Neural cell (in vitro differentiated cells): ENCODE data around the gene SND1. TPM values are rescaled to one million over a fixed set of nuclear protein-coding genes. Genes with fewer than 3 reads are reported as not detected.

Experiments
- H2AFZ ChIP-seq: fragments of 200-600, 300-800 bp; sonication (generic), shearing (Covaris generic); 2 replicates; pipeline ENCODE4 v1.6.0; 2014; ENCODE audit warnings: low read depth, mild to moderate bottlenecking, antibody characterized with exemption, low read length, moderate library complexity
- H3F3A ChIP-seq: fragments of 200-600 bp; shearing (Covaris generic); 2 replicates; pipeline ENCODE4 v1.6.1; 2016; ENCODE audit warnings: mild to moderate bottlenecking, moderate library complexity, mixed read lengths, antibody characterized with exemption, low read length; ENCODE audit not compliant: insufficient read depth, poor library complexity, severe bottlenecking
- H3K27ac ChIP-seq: fragments of 200-600, 300-800 bp; sonication (generic), shearing (Covaris generic); 2 replicates; pipeline ENCODE4 v1.5.1; 2014; ENCODE audit warnings: mild to moderate bottlenecking, low read length, moderate library complexity
- H3K27me3 ChIP-seq: fragments of 300-800, 200-600 bp; sonication (generic), shearing (Covaris generic); 2 replicates; pipeline ENCODE4 v1.6.0; 2014; ENCODE audit warnings: mild to moderate bottlenecking, low read depth, low read length, moderate library complexity; ENCODE audit not compliant: insufficient read depth
- H3K36me3 ChIP-seq: fragments of 300-800, 200-600 bp; sonication (generic), shearing (Covaris generic); 2 replicates; pipeline ENCODE4 v1.5.1; 2014; ENCODE audit warnings: mild to moderate bottlenecking, antibody characterized with exemption, low read length, moderate library complexity; ENCODE audit not compliant: insufficient read depth
- H3K4me2 ChIP-seq: fragments of 300-800, 200-600 bp; sonication (generic), shearing (Covaris generic); 2 replicates; pipeline ENCODE4 v1.6.0; 2014; ENCODE audit warnings: mild to moderate bottlenecking, low read length
- H3K4me3 ChIP-seq: fragments of 300-800, 200-600 bp; sonication (generic), shearing (Covaris generic); 2 replicates; pipeline ENCODE4 v1.5.1; 2014; ENCODE audit warnings: mild to moderate bottlenecking, low read length, moderate library complexity
- H3K79me2 ChIP-seq: fragments of 200-600 bp; shearing (Covaris generic); replicated peaks from 2 replicates; pipeline ENCODE4 v1.6.0; 2014; ENCODE audit warnings: mild to moderate bottlenecking, low read length, moderate library complexity; ENCODE audit not compliant: insufficient read depth
- H3K9ac ChIP-seq: fragments of 300-800, 200-600 bp; sonication (generic), shearing (Covaris generic); 2 replicates; pipeline ENCODE4 v1.6.1; 2016; ENCODE audit warnings: mild to moderate bottlenecking, low read length, mixed read lengths
- H3K9me2 ChIP-seq: fragments of 200-600 bp; shearing (Covaris generic); 2 replicates; pipeline ENCODE4 v1.6.1; 2016; ENCODE audit warnings: mild to moderate bottlenecking, low read length, mixed read lengths; ENCODE audit not compliant: insufficient read depth
- H3K9me3 ChIP-seq: fragments of 200-600, 300-800 bp; sonication (generic), shearing (Covaris generic); 2 replicates; pipeline ENCODE4 v1.6.1; 2016; ENCODE audit warnings: mild to moderate bottlenecking, mixed run types, low read length, moderate library complexity, mixed read lengths
- H4K20me1 ChIP-seq: fragments of 200-600 bp; shearing (Covaris generic); 2 replicates; pipeline ENCODE4 v1.6.1; 2016; ENCODE audit warnings: mild to moderate bottlenecking, mixed run types; ENCODE audit not compliant: insufficient read depth
- EZH2 ChIP-seq: fragments of 200-600, 300-800 bp; shearing (Covaris generic), sonication (generic); IDR thresholded peaks from 2 replicates; pipeline ENCODE4 v1.6.1; 2014; ENCODE audit warnings: antibody characterized with exemption, low read length, borderline replicate concordance, mild to moderate bottlenecking; ENCODE audit not compliant: insufficient read depth, poor library complexity, severe bottlenecking
- MXI1 ChIP-seq: fragments of 450-650 bp; conservative IDR thresholded peaks from 2 replicates; pipeline ENCODE4 v1.6.1; 2014; ENCODE audit warnings: antibody characterized with exemption, mild to moderate bottlenecking; ENCODE audit not compliant: poor library complexity, severe bottlenecking
- POLR2AphosphoS5 ChIP-seq: IDR thresholded peaks from 2 replicates; pipeline ENCODE4 v1.6.1; 2012
- RAD21 ChIP-seq: fragments of 450-650 bp; conservative IDR thresholded peaks from 2 replicates; pipeline ENCODE4 v1.6.1; 2014; ENCODE audit warnings: antibody characterized with exemption, mild to moderate bottlenecking, moderate library complexity
- SMC3 ChIP-seq: fragments of 450-650 bp; conservative IDR thresholded peaks from 2 replicates; pipeline ENCODE4 v1.6.1; 2014; ENCODE audit warnings: antibody characterized with exemption, mild to moderate bottlenecking, moderate library complexity; ENCODE audit not compliant: poor library complexity
- TAF1 ChIP-seq: IDR thresholded peaks from 2 replicates; pipeline ENCODE4 v1.6.1; 2012; ENCODE audit warnings: low read depth
- polyA plus RNA-seq: library from polyadenylated mRNA; depleted of rRNA; stranded (reverse); fragments of >200 nt; gene quantifications from 2 replicates; pipeline ENCODE4 v1.2.3, GENCODE V29; 2014
- TF ChIP-seq, protein P1 (sequence below): IDR thresholded peaks from 2 replicates; pipeline ENCODE4 v1.6.1; 2012; ENCODE audit warnings: borderline replicate concordance
- TF ChIP-seq, protein P2 (sequence below): fragments of 450-650 bp; IDR thresholded peaks from 2 replicates; pipeline ENCODE4 v1.5.1; 2014; ENCODE audit warnings: antibody characterized with exemption, mild to moderate bottlenecking, moderate library complexity; ENCODE audit not compliant: poor library complexity, severe bottlenecking

SND1 gene
- polyA plus RNA-seq, 1 donor from 2014 or later = 37.4 TPM

DNA sequence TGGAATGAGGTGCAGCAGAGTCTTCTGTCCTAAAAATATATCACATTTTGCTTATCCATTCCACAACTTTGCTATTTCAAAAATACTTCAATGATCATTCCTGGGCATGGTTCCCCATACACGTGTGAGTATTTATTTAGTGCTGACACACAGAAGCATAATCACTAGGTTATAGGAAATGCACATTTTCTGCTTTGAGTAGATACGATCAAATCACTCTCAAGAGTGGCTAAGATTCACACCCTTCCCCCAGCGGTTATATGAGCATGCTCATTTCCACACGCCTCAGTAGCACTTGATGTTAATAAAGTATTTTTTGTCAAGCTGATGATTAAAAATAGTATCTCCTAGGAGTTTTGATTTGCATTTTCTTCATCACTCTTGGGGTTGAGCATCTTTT lies 472.8 kb downstream of the SND1 start:
- no peak overlapping the region for H3K4me2 ChIP-seq
- H3K27ac ChIP-seq = no peak overlapping the region
- no peak overlapping the region for H3K4me3 ChIP-seq
- no peaks in the 10 kb centered on the region for H3F3A ChIP-seq
- no peaks in the 10 kb centered on the region for H3K36me3 ChIP-seq
- no peaks in the 10 kb centered on the region for H4K20me1 ChIP-seq
- no peaks in the 10 kb centered on the region for H3K27me3 ChIP-seq
- no peak overlapping the region for H2AFZ ChIP-seq
- no peak overlapping the region for H3K9ac ChIP-seq
- TF ChIP-seq RAD21 = no peak
- TF ChIP-seq, protein P1, sequence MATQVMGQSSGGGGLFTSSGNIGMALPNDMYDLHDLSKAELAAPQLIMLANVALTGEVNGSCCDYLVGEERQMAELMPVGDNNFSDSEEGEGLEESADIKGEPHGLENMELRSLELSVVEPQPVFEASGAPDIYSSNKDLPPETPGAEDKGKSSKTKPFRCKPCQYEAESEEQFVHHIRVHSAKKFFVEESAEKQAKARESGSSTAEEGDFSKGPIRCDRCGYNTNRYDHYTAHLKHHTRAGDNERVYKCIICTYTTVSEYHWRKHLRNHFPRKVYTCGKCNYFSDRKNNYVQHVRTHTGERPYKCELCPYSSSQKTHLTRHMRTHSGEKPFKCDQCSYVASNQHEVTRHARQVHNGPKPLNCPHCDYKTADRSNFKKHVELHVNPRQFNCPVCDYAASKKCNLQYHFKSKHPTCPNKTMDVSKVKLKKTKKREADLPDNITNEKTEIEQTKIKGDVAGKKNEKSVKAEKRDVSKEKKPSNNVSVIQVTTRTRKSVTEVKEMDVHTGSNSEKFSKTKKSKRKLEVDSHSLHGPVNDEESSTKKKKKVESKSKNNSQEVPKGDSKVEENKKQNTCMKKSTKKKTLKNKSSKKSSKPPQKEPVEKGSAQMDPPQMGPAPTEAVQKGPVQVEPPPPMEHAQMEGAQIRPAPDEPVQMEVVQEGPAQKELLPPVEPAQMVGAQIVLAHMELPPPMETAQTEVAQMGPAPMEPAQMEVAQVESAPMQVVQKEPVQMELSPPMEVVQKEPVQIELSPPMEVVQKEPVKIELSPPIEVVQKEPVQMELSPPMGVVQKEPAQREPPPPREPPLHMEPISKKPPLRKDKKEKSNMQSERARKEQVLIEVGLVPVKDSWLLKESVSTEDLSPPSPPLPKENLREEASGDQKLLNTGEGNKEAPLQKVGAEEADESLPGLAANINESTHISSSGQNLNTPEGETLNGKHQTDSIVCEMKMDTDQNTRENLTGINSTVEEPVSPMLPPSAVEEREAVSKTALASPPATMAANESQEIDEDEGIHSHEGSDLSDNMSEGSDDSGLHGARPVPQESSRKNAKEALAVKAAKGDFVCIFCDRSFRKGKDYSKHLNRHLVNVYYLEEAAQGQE = no peak
- H3K9me2 ChIP-seq = no peaks in the 10 kb centered on the region
- no peaks in the 10 kb centered on the region for H3K79me2 ChIP-seq
- H3K9me3 ChIP-seq = no peaks in the 10 kb centered on the region

DNA sequence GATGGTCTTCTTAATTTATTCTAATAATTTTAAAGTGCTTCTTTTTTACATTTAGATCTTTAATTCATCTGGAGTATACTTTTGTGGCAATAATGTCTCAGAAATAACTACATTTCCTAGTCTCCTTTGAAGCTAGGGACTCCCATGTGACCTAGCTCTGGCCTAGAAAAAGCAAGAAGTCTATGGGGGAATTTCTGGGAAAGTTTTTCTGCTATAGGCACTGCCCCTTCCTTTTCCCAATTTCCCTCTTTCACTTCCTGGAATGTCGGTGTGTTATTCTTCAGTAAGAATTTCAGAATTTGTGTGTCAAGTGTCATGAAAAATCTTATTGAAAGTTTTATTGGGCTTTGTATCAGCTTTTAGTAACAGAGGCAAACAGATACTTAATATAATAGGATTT lies 473.8 kb downstream of the SND1 start:
- no peaks in the 10 kb centered on the region for H3F3A ChIP-seq
- H3K9me2 ChIP-seq = no peaks in the 10 kb centered on the region
- no peak for TF ChIP-seq EZH2
- no peak for TF ChIP-seq MXI1
- no peak for TF ChIP-seq RAD21
- no peak for TF ChIP-seq SMC3
- no peak for TF ChIP-seq TAF1
- no peak for TF ChIP-seq POLR2AphosphoS5
- TF ChIP-seq, protein P2, sequence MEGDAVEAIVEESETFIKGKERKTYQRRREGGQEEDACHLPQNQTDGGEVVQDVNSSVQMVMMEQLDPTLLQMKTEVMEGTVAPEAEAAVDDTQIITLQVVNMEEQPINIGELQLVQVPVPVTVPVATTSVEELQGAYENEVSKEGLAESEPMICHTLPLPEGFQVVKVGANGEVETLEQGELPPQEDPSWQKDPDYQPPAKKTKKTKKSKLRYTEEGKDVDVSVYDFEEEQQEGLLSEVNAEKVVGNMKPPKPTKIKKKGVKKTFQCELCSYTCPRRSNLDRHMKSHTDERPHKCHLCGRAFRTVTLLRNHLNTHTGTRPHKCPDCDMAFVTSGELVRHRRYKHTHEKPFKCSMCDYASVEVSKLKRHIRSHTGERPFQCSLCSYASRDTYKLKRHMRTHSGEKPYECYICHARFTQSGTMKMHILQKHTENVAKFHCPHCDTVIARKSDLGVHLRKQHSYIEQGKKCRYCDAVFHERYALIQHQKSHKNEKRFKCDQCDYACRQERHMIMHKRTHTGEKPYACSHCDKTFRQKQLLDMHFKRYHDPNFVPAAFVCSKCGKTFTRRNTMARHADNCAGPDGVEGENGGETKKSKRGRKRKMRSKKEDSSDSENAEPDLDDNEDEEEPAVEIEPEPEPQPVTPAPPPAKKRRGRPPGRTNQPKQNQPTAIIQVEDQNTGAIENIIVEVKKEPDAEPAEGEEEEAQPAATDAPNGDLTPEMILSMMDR = no peak
- TF ChIP-seq, protein P1 = no peak

More for the DNA sequence above, 473.8 kb downstream of the SND1 start:
- no peaks in the 10 kb centered on the region for H3K36me3 ChIP-seq
- H3K79me2 ChIP-seq = no peaks in the 10 kb centered on the region
- H3K4me2 ChIP-seq = no peak overlapping the region
- H3K27ac ChIP-seq = no peak overlapping the region
- no peak overlapping the region for H2AFZ ChIP-seq
- H3K27me3 ChIP-seq = no peaks in the 10 kb centered on the region
- no peak overlapping the region for H3K4me3 ChIP-seq
- no peaks in the 10 kb centered on the region for H4K20me1 ChIP-seq
- H3K9me3 ChIP-seq = no peaks in the 10 kb centered on the region
- H3K9ac ChIP-seq = no peak overlapping the region
